Suprapubic skin (tissue), 4 donors: Measurements from ENCODE around the gene BCAS2. TPM values are rescaled to one million over a fixed set of nuclear protein-coding genes. Genes with fewer than 3 reads are reported as not detected.

Experiments
- DNase-seq, 2 donors: peaks; one replicate each; pipeline ENCODE4 v3.0.0-alpha.2; 2019; ENCODE audit warnings: low spot score in 2 of 2
- H3K27ac ChIP-seq: fragments of 200-600 bp; sonication (generic); one replicate; pipeline ENCODE4 v1.5.1; 2019
- H3K27me3 ChIP-seq: fragments of 200-600 bp; sonication (generic); one replicate; pipeline ENCODE4 v1.5.1; 2019
- H3K36me3 ChIP-seq: fragments of 200-600 bp; sonication (generic); one replicate; pipeline ENCODE4 v1.5.1; 2019
- H3K4me1 ChIP-seq: fragments of 200-600 bp; sonication (generic); one replicate; pipeline ENCODE4 v1.5.1; 2019
- H3K4me3 ChIP-seq: fragments of 200-600 bp; sonication (generic); one replicate; pipeline ENCODE4 v1.5.1; 2019; ENCODE audit warnings: mild to moderate bottlenecking
- H3K9me3 ChIP-seq: fragments of 200-600 bp; sonication (generic); one replicate; pipeline ENCODE4 v1.5.1; 2019
- CTCF ChIP-seq, 2 donors: fragments of 200-600 bp in 1 of 2; fragments of 450-650 bp in 1 of 2; sonication (generic) in 1 of 2; IDR thresholded peaks; one replicate each; pipeline ENCODE4 v1.5.1; 2016 to 2019; ENCODE audit warnings: antibody characterized with exemption in 2 of 2, mild to moderate bottlenecking in 1 of 2, moderate library complexity in 1 of 2
- EP300 ChIP-seq: sonication (generic); formaldehyde crosslinking; IDR thresholded peaks from one replicate; pipeline ENCODE4 v1.6.1; 2017; ENCODE audit warnings: antibody characterized with exemption
- POLR2A ChIP-seq, 2 donors: fragments of 450-650 bp; IDR thresholded peaks; one replicate each; pipeline ENCODE4 v1.6.1; 2017; ENCODE audit warnings: antibody characterized with exemption in 2 of 2, mild to moderate bottlenecking in 2 of 2, moderate library complexity in 2 of 2
- POLR2AphosphoS5 ChIP-seq, 3 donors: sonication (generic); formaldehyde crosslinking; IDR thresholded peaks; one replicate each; pipeline ENCODE4 v1.6.1; 2017; ENCODE audit warnings: antibody characterized with exemption in 3 of 3
- WGBS: methylation state at CpG from one replicate; pipeline ENCODE4 v1.1.5; 2018; 5-methylcytosine and 5-hydroxymethylcytosine counted together
- total RNA-seq, 4 donors: library from RNA; depleted of rRNA; stranded (reverse); fragments of >200 nt; gene quantifications; one replicate each; pipeline ENCODE4 v1.1.0, GENCODE V29; 2016

The BCAS2 gene
- total RNA-seq, 4 donors from 2014 or later, result 30.6 to 43.4 (median 36.0) TPM

- H3K4me1 ChIP-seq, result no peaks in the 10 kb centered on the region
- H3K27ac ChIP-seq, result no peak overlapping the region
- H3K4me3 ChIP-seq, result no peak overlapping the region
- H3K27me3 ChIP-seq, result no peaks in the 10 kb centered on the region
- no peak for DNase-seq
- WGBS, result 82% methylated on average over 3 of the region's 3 CpGs
- H3K9me3 ChIP-seq, result no peaks in the 10 kb centered on the region
- TF ChIP-seq POLR2AphosphoS5 (IDR thresholded peaks at IDR 0.05) (no peak), CTCF (IDR thresholded peaks at IDR 0.05) (no peak), POLR2A (IDR thresholded peaks at IDR 0.05) (no peak), EP300 (no peak)
- H3K36me3 ChIP-seq, result no peaks in the 10 kb centered on the region
Observed at GRCh38 chr1:114559356-114559755, 22.1 kb downstream of the BCAS2 start.

- H3K9me3 ChIP-seq, result no peaks in the 10 kb centered on the region
Observed at GRCh38 chr1:114558544-114558943, 22.9 kb downstream of the BCAS2 start.

GRCh38 chr1:114554577-114554976 is 26.8 kb downstream of the BCAS2 start:
- no peaks in the 10 kb centered on the region for H3K4me1 ChIP-seq
- H3K27ac ChIP-seq, result no peak overlapping the region
- no peaks in the 10 kb centered on the region for H3K36me3 ChIP-seq
- H3K4me3 ChIP-seq, result no peak overlapping the region
- WGBS, result 71% methylated on average over 2 of the region's 2 CpGs
- no peaks in the 10 kb centered on the region for H3K9me3 ChIP-seq
- no peak for DNase-seq
- TF ChIP-seq CTCF (IDR thresholded peaks at IDR 0.05) (no peak), EP300 (no peak), POLR2AphosphoS5 (IDR thresholded peaks at IDR 0.05) (no peak), POLR2A (IDR thresholded peaks at IDR 0.05) (no peak)
- H3K27me3 ChIP-seq, result no peaks in the 10 kb centered on the region

More at GRCh38 chr1:114558544-114558943, 22.9 kb downstream of the BCAS2 start:
- 51% methylated on average over 1 of the region's 1 CpG for WGBS
- no peak overlapping the region for H3K4me3 ChIP-seq
- DNase-seq, result no peak
- H3K27me3 ChIP-seq, result no peaks in the 10 kb centered on the region
- H3K27ac ChIP-seq, result no peak overlapping the region
- no peak for TF ChIP-seq POLR2AphosphoS5 (IDR thresholded peaks at IDR 0.05)
- TF ChIP-seq POLR2A (IDR thresholded peaks at IDR 0.05), result no peak
- TF ChIP-seq EP300, result no peak
- peak in 1 of 2 donors; percentile 25 for TF ChIP-seq CTCF (IDR thresholded peaks at IDR 0.05)
- no peaks in the 10 kb centered on the region for H3K4me1 ChIP-seq
- no peaks in the 10 kb centered on the region for H3K36me3 ChIP-seq

- Histone ChIP-seq H3K4me1 (no peaks in the 10 kb centered on the region), H3K27ac (no peak overlapping the region), H3K27me3 (no peaks in the 10 kb centered on the region), H3K9me3 (no peaks in the 10 kb centered on the region), H3K36me3 (no peaks in the 10 kb centered on the region), H3K4me3 (no peak overlapping the region)
- 97% methylated on average over 7 of the region's 7 CpGs for WGBS
- no peak for DNase-seq
- no peak for TF ChIP-seq CTCF (IDR thresholded peaks at IDR 0.05)
- TF ChIP-seq EP300, result no peak
- no peak for TF ChIP-seq POLR2AphosphoS5 (IDR thresholded peaks at IDR 0.05)
- no peak for TF ChIP-seq POLR2A (IDR thresholded peaks at IDR 0.05)
Observed at GRCh38 chr1:114552106-114552639, 29.2 kb downstream of the BCAS2 start.

- no peak for DNase-seq
- 89% methylated on average over 4 of the region's 4 CpGs for WGBS
- no peaks in the 10 kb centered on the region for H3K27me3 ChIP-seq
- no peaks in the 10 kb centered on the region for H3K36me3 ChIP-seq
- H3K4me3 ChIP-seq, result no peak overlapping the region
- no peaks in the 10 kb centered on the region for H3K4me1 ChIP-seq
- H3K9me3 ChIP-seq, result no peaks in the 10 kb centered on the region
- TF ChIP-seq EP300, result no peak
- no peak for TF ChIP-seq POLR2A (IDR thresholded peaks at IDR 0.05)
- TF ChIP-seq POLR2AphosphoS5 (IDR thresholded peaks at IDR 0.05), result no peak
- TF ChIP-seq CTCF (IDR thresholded peaks at IDR 0.05), result no peak
- H3K27ac ChIP-seq, result no peak overlapping the region
Observed at GRCh38 chr1:114551400-114551799, 30.0 kb downstream of the BCAS2 start.
